GM21390 (cell line): ENCODE results near the gene KDSR.
"Not testable (repeated sequence)": the region's sequence is repeated elsewhere in the genome, so short reads cannot be mapped to it uniquely, and the experiment has no call there.

Source experiments
- ATAC-seq: cut with Tn5 transposase; IDR thresholded peaks from one replicate; pipeline ENCODE4 v1.9.1; 2021; ENCODE audit not compliant: unreplicated experiment

Gene KDSR

GRCh38 chr18:63366213-63367052 is 573 bp downstream of the KDSR start:
- peak; percentile 30 for ATAC-seq

GRCh38 chr18:63365876-63366212 is 1.2 kb downstream of the KDSR start:
- no peak for ATAC-seq

- no peak for ATAC-seq
These were observed 3.1 kb downstream of the KDSR start for GRCh38 chr18:63363951-63364350.

GRCh38 chr18:63363420-63363819 is 3.6 kb downstream of the KDSR start:
- not testable (repeated sequence) for ATAC-seq

- ATAC-seq = no peak
These were observed 10.6 kb downstream of the KDSR start for GRCh38 chr18:63356272-63356896.

- ATAC-seq = no peak
These were observed 16.8 kb downstream of the KDSR start for GRCh38 chr18:63350230-63350629.

GRCh38 chr18:63348508-63349136 is 18.4 kb downstream of the KDSR start:
- ATAC-seq = peak; percentile 77

GRCh38 chr18:63346480-63347183 is 20.4 kb downstream of the KDSR start:
- ATAC-seq = no peak

GRCh38 chr18:63346031-63346430 is 21.0 kb downstream of the KDSR start:
- ATAC-seq = no peak

- no peak for ATAC-seq
These were observed 22.1 kb downstream of the KDSR start for GRCh38 chr18:63344918-63345317.

GRCh38 chr18:63344263-63344662 is 22.7 kb downstream of the KDSR start:
- no peak for ATAC-seq

GRCh38 chr18:63342206-63342605 is 24.8 kb downstream of the KDSR start:
- ATAC-seq = no peak

- ATAC-seq = no peak
These were observed 27.0 kb downstream of the KDSR start for GRCh38 chr18:63339920-63340484.

GRCh38 chr18:63336366-63337099 is 30.5 kb downstream of the KDSR start:
- no peak for ATAC-seq

- ATAC-seq = no peak
These were observed 35.9 kb downstream of the KDSR start for GRCh38 chr18:63331105-63331504.

- ATAC-seq = no peak
These were observed 37.4 kb downstream of the KDSR start for GRCh38 chr18:63329431-63330145.

GRCh38 chr18:63326011-63326410 is 41.0 kb downstream of the KDSR start:
- ATAC-seq = no peak

GRCh38 chr18:63325086-63325686 is 41.8 kb downstream of the KDSR start:
- ATAC-seq = no peak

GRCh38 chr18:63322908-63323634 is 43.9 kb downstream of the KDSR start:
- ATAC-seq = no peak
